ENCODE data around the gene SMOC1. TPM values are rescaled to one million over a fixed set of nuclear protein-coding genes. Genes with fewer than 3 reads are reported as not detected.

SMOC1 gene
- total RNA-seq, 1 donor from 2014 or later: 89.3 TPM

DNA sequence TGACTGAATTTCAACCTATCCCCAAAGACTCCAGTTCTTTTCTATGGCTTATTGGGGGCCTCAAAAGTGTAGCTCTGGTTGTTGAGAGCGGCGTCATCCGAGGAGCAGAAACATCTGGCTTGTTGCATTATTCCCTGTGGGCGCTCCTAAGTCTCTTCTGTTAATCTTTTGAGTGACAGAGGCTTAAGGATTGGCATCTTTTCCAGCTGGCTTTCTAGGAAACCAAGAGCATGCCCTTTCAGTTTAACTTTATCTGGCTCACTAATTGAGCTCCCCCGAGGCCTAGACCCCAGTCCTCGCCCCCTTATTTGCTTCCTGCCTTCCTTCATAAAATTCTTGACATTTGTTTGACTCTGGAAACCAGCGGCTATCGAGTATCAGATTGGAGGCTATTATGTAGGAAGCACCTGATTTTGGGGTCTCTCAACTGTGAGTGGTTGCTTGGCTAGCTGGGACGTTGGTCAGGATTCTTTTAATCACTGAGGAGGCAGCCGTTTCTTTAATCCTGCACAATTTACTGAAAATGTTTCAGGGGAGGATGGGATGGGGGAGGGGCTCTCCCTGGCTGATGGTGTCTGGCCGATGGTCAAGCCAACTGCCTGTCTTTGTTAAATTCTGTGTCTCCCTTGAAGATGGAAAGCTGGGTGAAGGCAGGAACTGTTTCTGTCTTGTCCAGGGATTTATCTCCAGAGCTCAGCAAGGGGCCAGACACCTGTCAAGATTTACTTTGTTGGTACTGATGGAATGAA is 3.1 kb downstream of the SMOC1 start:
- Mint-ChIP-seq H3K27me3 (ENCODE audit: insufficient read depth, low read depth) (peaks cover 11% of the 10 kb centered on the region), H3K4me3 (peak overlapping the region; percentile 92), H3K27ac (peak overlapping the region; percentile 43), H3K4me1 (peaks cover 47% of the 10 kb centered on the region), H3K36me3 (peaks cover 14% of the 10 kb centered on the region), H3K9me3 (peaks cover 18% of the 10 kb centered on the region)
- Histone ChIP-seq H3K4me1 (peaks cover 54% of the 10 kb centered on the region), H2AFZ (replicated peaks) (no peak overlapping the region), H3K36me3 (peaks cover 15% of the 10 kb centered on the region), H3K4me2 (peak overlapping the region; percentile 98), H3F3A (ENCODE audit: low read depth) (peaks cover 47% of the 10 kb centered on the region), H3K27ac (peak overlapping the region; percentile 86), H3K9me3 (ENCODE audit: low read depth) (peaks cover 9% of the 10 kb centered on the region), H3K79me2 (ENCODE audit: low read depth) (peaks cover 78% of the 10 kb centered on the region), H3K4me3 (peak overlapping the region; percentile 94), H4K20me1 (ENCODE audit: low read depth) (peaks cover 68% of the 10 kb centered on the region), H3K27me3 (no peaks in the 10 kb centered on the region), H3K9ac (no peak overlapping the region)
- DNase-seq (ENCODE audit: low spot score): peak; percentile 87
- TF ChIP-seq EZH2phosphoT487 (IDR thresholded peaks at IDR 0.05): no peak

DNA sequence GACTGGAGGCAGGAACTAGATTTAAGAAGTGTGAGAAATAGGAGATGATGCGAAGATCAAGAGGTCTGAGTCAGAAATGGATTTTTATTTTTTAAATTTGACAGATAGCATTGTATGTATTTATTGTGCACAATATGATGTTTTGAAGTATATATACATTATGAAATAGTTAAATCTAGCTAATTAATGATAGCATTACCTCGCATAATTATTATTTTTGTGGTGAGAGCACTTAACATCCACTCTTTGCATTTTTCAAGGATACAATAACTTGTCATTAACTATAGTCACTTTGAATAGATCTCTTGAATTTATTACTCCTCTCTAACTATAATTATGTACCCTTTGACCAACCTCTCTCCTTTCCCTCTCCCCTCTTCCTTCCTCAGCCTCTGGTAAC is 3.7 kb downstream of the SMOC1 start:
- Histone ChIP-seq H3K9me3 (ENCODE audit: low read depth) (peaks cover 9% of the 10 kb centered on the region), H3K4me2 (peak overlapping the region; percentile 98), H3K27me3 (no peaks in the 10 kb centered on the region), H3F3A (ENCODE audit: low read depth) (peaks cover 41% of the 10 kb centered on the region), H4K20me1 (ENCODE audit: low read depth) (peaks cover 74% of the 10 kb centered on the region), H3K4me3 (peak overlapping the region; percentile 94), H3K36me3 (peaks cover 15% of the 10 kb centered on the region), H3K79me2 (ENCODE audit: low read depth) (peaks cover 85% of the 10 kb centered on the region), H3K4me1 (peaks cover 50% of the 10 kb centered on the region), H3K9ac (no peak overlapping the region), H2AFZ (replicated peaks) (no peak overlapping the region), H3K27ac (peak overlapping the region; percentile 86)
- DNase-seq (ENCODE audit: low spot score): no peak
- H3K4me3 Mint-ChIP-seq: peak overlapping the region; percentile 92
- peaks cover 14% of the 10 kb centered on the region for H3K36me3 Mint-ChIP-seq
- H3K9me3 Mint-ChIP-seq: peaks cover 19% of the 10 kb centered on the region
- no peak overlapping the region for H3K27ac Mint-ChIP-seq
- H3K27me3 Mint-ChIP-seq (ENCODE audit: insufficient read depth, low read depth): peaks cover 11% of the 10 kb centered on the region
- TF ChIP-seq CTCF (IDR thresholded peaks at IDR 0.05): no peak
- no peak for TF ChIP-seq EZH2 (IDR thresholded peaks at IDR 0.05)
- no peak for TF ChIP-seq EZH2phosphoT487 (IDR thresholded peaks at IDR 0.05)
- H3K4me1 Mint-ChIP-seq: peaks cover 42% of the 10 kb centered on the region

DNA sequence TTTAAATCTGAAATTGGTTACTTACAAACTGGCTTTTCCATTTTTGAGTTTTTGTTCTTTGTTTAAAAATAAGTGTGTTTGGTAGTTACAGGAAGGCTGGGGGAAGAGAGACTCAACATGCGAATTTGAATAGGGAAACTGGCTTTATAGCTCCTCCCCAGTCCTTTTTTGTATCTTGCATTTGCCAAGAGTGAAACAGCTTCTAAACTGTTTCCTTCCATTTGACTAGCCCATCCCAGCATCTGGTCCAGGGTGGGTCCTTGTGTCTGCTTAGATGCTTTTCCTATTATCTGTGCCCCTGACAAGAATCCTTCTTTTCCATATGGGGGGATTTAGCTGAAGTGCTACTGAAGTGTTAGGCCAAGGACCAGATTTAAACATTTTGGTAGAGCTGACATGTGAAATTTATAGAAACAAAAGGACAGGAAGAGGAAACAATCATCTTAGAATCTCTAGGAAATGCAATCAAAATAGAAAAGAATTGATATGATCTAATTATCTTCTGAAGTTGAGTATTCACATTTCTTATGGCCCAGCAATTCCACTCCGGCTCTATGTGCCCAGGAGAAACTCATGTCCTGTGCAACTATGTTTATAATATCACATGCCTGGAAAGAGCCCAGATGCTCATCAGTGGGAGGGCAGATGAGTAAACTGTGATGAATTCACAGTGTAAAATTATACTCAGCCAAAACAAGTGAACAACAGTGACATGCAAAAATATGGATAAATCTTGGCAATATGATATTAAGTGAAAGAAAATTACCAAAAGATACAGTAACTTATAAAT is 7.4 kb downstream of the SMOC1 start:
- peaks cover 9% of the 10 kb centered on the region for H3K9me3 ChIP-seq (ENCODE audit: low read depth)
- H3K27ac Mint-ChIP-seq: no peak overlapping the region
- H3K4me3 Mint-ChIP-seq: no peak overlapping the region
- H2AFZ ChIP-seq (replicated peaks): no peak overlapping the region
- TF ChIP-seq CTCF (IDR thresholded peaks at IDR 0.05): no peak
- no peak for TF ChIP-seq EZH2 (IDR thresholded peaks at IDR 0.05)
- no peak for TF ChIP-seq EZH2phosphoT487 (IDR thresholded peaks at IDR 0.05)
- H4K20me1 ChIP-seq (ENCODE audit: low read depth): peaks cover 88% of the 10 kb centered on the region
- no peak overlapping the region for H3K27ac ChIP-seq
- peaks cover 16% of the 10 kb centered on the region for H3K4me1 Mint-ChIP-seq
- H3K4me2 ChIP-seq: peak overlapping the region; percentile 13
- peaks cover 22% of the 10 kb centered on the region for H3K9me3 Mint-ChIP-seq
- H3K4me3 ChIP-seq: no peak overlapping the region
- peaks cover 46% of the 10 kb centered on the region for H3K4me1 ChIP-seq
- DNase-seq (ENCODE audit: low spot score): no peak
- H3F3A ChIP-seq (ENCODE audit: low read depth): peaks cover 18% of the 10 kb centered on the region
- peaks cover 8% of the 10 kb centered on the region for H3K27me3 Mint-ChIP-seq (ENCODE audit: insufficient read depth, low read depth)
- H3K9ac ChIP-seq: no peak overlapping the region
- no peaks in the 10 kb centered on the region for H3K27me3 ChIP-seq
- peaks cover 24% of the 10 kb centered on the region for H3K36me3 ChIP-seq
- H3K79me2 ChIP-seq (ENCODE audit: low read depth): peaks cover 98% of the 10 kb centered on the region
- H3K36me3 Mint-ChIP-seq: peaks cover 24% of the 10 kb centered on the region
